Loucy (cell line): ENCODE measurements around the gene CEP152.

ENCODE experiments used
- H2AFZ ChIP-seq: fragments of 200-600 bp; sonication (generic); 2 replicates; pipeline ENCODE4 v1.6.0; 2016; ENCODE audit warnings: antibody characterized with exemption, mild to moderate bottlenecking, low read length, moderate library complexity
- H3F3A ChIP-seq: fragments of 200-600 bp; 2 replicates; pipeline ENCODE4 v1.6.0; 2016; ENCODE audit warnings: antibody characterized with exemption, low read depth, mild to moderate bottlenecking
- H3K27me3 ChIP-seq: fragments of 200-600 bp; sonication (generic); 2 replicates; pipeline ENCODE4 v1.6.1; 2014; ENCODE audit warnings: low read length, mild to moderate bottlenecking; ENCODE audit not compliant: insufficient read depth, poor library complexity, severe bottlenecking
- H3K36me3 ChIP-seq: fragments of 200-600 bp; sonication (generic); 2 replicates; pipeline ENCODE4 v1.6.1; 2016; ENCODE audit warnings: low read length; ENCODE audit not compliant: insufficient read depth
- H3K4me1 ChIP-seq: fragments of 200-600 bp; sonication (generic); 2 replicates; pipeline ENCODE4 v1.5.1; 2014; ENCODE audit warnings: low read length, mild to moderate bottlenecking; ENCODE audit not compliant: insufficient read depth, poor library complexity, severe bottlenecking
- H3K4me2 ChIP-seq: fragments of 200-600 bp; sonication (generic); 2 replicates; pipeline ENCODE4 v1.6.0; 2014; ENCODE audit warnings: antibody characterized with exemption, low read length, low read depth, mild to moderate bottlenecking; ENCODE audit not compliant: poor library complexity, severe bottlenecking
- H3K4me3 ChIP-seq: fragments of 200-600 bp; sonication (generic); 2 replicates; pipeline ENCODE4 v1.5.1; 2014; ENCODE audit warnings: low read length, mild to moderate bottlenecking, mixed read lengths; ENCODE audit not compliant: poor library complexity, severe bottlenecking
- H3K79me2 ChIP-seq: fragments of 200-600 bp; sonication (generic); 2 replicates; pipeline ENCODE4 v1.6.1; 2014; ENCODE audit warnings: low read length; ENCODE audit not compliant: insufficient read depth
- H3K9ac ChIP-seq: fragments of 200-600 bp; sonication (generic); 2 replicates; pipeline ENCODE4 v1.6.0; 2014; ENCODE audit warnings: mild to moderate bottlenecking, low read depth, low read length, moderate library complexity; ENCODE audit not compliant: poor library complexity, severe bottlenecking
- H3K9me2 ChIP-seq: fragments of 200-600 bp; sonication (generic); replicated peaks from 2 replicates; pipeline ENCODE4 v1.6.1; 2016; ENCODE audit warnings: low read depth, low read length, mixed read lengths
- H3K9me3 ChIP-seq: fragments of 200-600 bp; sonication (generic); 2 replicates; pipeline ENCODE4 v1.6.1; 2014; ENCODE audit warnings: mild to moderate bottlenecking, antibody characterized with exemption, low read length, low read depth; ENCODE audit not compliant: insufficient read depth
- H4K20me1 ChIP-seq: fragments of 200-600 bp; sonication (generic); 2 replicates; pipeline ENCODE4 v1.6.0; 2014; ENCODE audit warnings: antibody characterized with exemption, low read length, mild to moderate bottlenecking; ENCODE audit not compliant: insufficient read depth, poor library complexity, severe bottlenecking
- CTCF ChIP-seq: fragments of 200-600 bp; sonication (generic); conservative IDR thresholded peaks from 2 replicates; pipeline ENCODE4 v1.5.1; 2014; ENCODE audit warnings: mild to moderate bottlenecking, antibody characterized with exemption, low read length
- EZH2phosphoT487 ChIP-seq: fragments of 200-600 bp; IDR thresholded peaks from 2 replicates; pipeline ENCODE4 v1.6.1; 2018; ENCODE audit warnings: antibody characterized with exemption, mild to moderate bottlenecking, moderate library complexity, borderline replicate concordance

CEP152 gene

DNA sequence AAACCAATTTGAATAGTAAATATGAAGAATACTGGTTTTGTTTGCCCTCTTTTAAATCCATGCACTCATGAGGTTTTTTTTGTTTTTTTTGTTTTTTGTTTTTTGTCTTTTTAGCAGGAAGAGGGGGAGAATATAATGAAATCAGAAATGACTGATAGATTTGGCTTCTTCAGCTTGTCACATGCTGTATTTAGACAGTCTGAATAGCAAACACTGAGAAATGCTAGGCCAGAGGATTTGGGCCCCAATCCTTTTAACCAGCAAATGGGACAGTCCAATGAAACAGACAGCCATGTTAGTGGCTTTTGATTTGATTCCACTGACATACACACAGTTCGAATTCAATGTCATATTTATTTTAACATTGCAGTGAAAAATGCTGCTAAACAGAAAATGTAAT is 14.2 kb upstream of the CEP152 start:
- Histone ChIP-seq H3K4me2 (no peak overlapping the region), H3K4me3 (no peak overlapping the region), H3F3A (no peaks in the 10 kb centered on the region), H4K20me1 (no peaks in the 10 kb centered on the region), H3K27me3 (no peaks in the 10 kb centered on the region), H3K9ac (no peak overlapping the region), H3K9me2 (no peaks in the 10 kb centered on the region), H2AFZ (no peak overlapping the region), H3K9me3 (no peaks in the 10 kb centered on the region), H3K79me2 (no peaks in the 10 kb centered on the region), H3K4me1 (peaks cover 7% of the 10 kb centered on the region), H3K36me3 (no peaks in the 10 kb centered on the region)
- no peak for TF ChIP-seq EZH2phosphoT487
- no peak for TF ChIP-seq CTCF

GRCh38 chr15:48823706-48824105 is 12.8 kb upstream of the CEP152 start:
- TF ChIP-seq EZH2phosphoT487, result no peak
- no peak for TF ChIP-seq CTCF
- Histone ChIP-seq H3K9me2 (no peaks in the 10 kb centered on the region), H3K27me3 (no peaks in the 10 kb centered on the region), H4K20me1 (no peaks in the 10 kb centered on the region), H3K36me3 (no peaks in the 10 kb centered on the region), H3K9ac (no peak overlapping the region), H3K4me1 (peaks cover 7% of the 10 kb centered on the region), H3K4me3 (no peak overlapping the region), H3K9me3 (no peaks in the 10 kb centered on the region), H3F3A (no peaks in the 10 kb centered on the region), H3K79me2 (no peaks in the 10 kb centered on the region), H2AFZ (no peak overlapping the region), H3K4me2 (peak overlapping the region; percentile 7)

DNA sequence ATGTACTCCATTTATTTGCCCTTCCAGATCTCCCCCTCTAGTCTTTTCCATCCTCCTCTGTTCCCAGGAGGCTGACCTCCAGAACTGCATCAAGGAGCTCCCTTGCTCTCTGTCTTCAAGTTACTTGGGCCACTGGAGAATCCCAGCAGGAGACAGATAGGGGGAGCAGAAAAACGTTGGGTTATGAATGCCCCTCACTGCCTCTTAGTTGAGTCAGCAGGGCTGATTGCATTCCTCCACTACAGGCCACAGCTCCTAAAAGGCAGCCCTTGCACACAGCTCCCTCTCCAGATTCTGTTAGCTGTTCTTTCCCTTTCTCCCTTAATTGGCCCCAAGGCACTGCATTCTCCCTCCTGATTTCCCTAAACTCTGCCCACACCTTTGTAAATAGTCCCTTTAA is 12.4 kb upstream of the CEP152 start:
- Histone ChIP-seq H3F3A (no peaks in the 10 kb centered on the region), H3K79me2 (no peaks in the 10 kb centered on the region), H3K9me3 (no peaks in the 10 kb centered on the region), H3K9me2 (no peaks in the 10 kb centered on the region), H3K9ac (no peak overlapping the region), H3K4me2 (no peak overlapping the region), H2AFZ (no peak overlapping the region), H3K27me3 (no peaks in the 10 kb centered on the region), H3K4me3 (no peak overlapping the region), H3K36me3 (no peaks in the 10 kb centered on the region), H3K4me1 (peaks cover 7% of the 10 kb centered on the region), H4K20me1 (no peaks in the 10 kb centered on the region)
- TF ChIP-seq EZH2phosphoT487 (no peak), CTCF (no peak)
